HG02571 (cell line): ENCODE results near the gene TFB1M.
A peak's percentile ranks its signal among the peaks of the same experiment; 100 is the strongest.
"Not testable (repeated sequence)": the region's sequence is repeated elsewhere in the genome, so short reads cannot be mapped to it uniquely, and the experiment has no call there.

Source experiments
- ATAC-seq: cut with Tn5 transposase; IDR thresholded peaks from one replicate; pipeline ENCODE4 v1.9.1; 2021; ENCODE audit warnings: mild to moderate bottlenecking, moderate library complexity; ENCODE audit not compliant: unreplicated experiment

TFB1M gene

GRCh38 chr6:155330133-155330734 lies 15.9 kb upstream of the TFB1M start:
- ATAC-seq = no peak

GRCh38 chr6:155329460-155330132 lies 15.3 kb upstream of the TFB1M start:
- no peak for ATAC-seq

GRCh38 chr6:155328539-155329459 lies 14.5 kb upstream of the TFB1M start:
- no peak for ATAC-seq

- ATAC-seq = no peak
These were observed 13.8 kb upstream of the TFB1M start for GRCh38 chr6:155328074-155328538.

- no peak for ATAC-seq
These were observed 13.2 kb upstream of the TFB1M start for GRCh38 chr6:155327326-155328073.

GRCh38 chr6:155325700-155326516 lies 11.6 kb upstream of the TFB1M start:
- no peak for ATAC-seq

GRCh38 chr6:155324993-155325392 lies 10.7 kb upstream of the TFB1M start:
- no peak for ATAC-seq

- ATAC-seq = no peak
These were observed 9.9 kb upstream of the TFB1M start for GRCh38 chr6:155324172-155324571.

- ATAC-seq = peak; percentile 36
These were observed 5.6 kb upstream of the TFB1M start for GRCh38 chr6:155319902-155320301.

- ATAC-seq = no peak
These were observed 2.9 kb upstream of the TFB1M start for GRCh38 chr6:155317186-155317585.

GRCh38 chr6:155316419-155316818 lies 2.1 kb upstream of the TFB1M start:
- no peak for ATAC-seq

- no peak for ATAC-seq
These were observed 1.2 kb upstream of the TFB1M start for GRCh38 chr6:155315516-155315871.

- peak; percentile 41 for ATAC-seq
These were observed 660 bp upstream of the TFB1M start for GRCh38 chr6:155314773-155315515.

GRCh38 chr6:155313602-155314091 lies 637 bp downstream of the TFB1M start:
- ATAC-seq = peak; percentile 7

- ATAC-seq = not testable (repeated sequence)
These were observed 1.3 kb downstream of the TFB1M start for GRCh38 chr6:155312950-155313349.

- no peak for ATAC-seq
These were observed 2.7 kb downstream of the TFB1M start for GRCh38 chr6:155311583-155311982.

GRCh38 chr6:155311086-155311485 lies 3.2 kb downstream of the TFB1M start:
- no peak for ATAC-seq

GRCh38 chr6:155310596-155310995 lies 3.7 kb downstream of the TFB1M start:
- ATAC-seq = no peak

GRCh38 chr6:155309150-155309549 lies 5.1 kb downstream of the TFB1M start:
- ATAC-seq = no peak
